Stimulated activated CD4-positive, alpha-beta T cell treated with anti-CD3 and anti-CD28 coated beads, Interleukin-1b, Interleukin-23, amount 100 ng/mL, for 4 hours (primary cell): ENCODE results near the gene SPRED1.

ENCODE experiments used
- DNase-seq, 2 donors: peaks; one replicate each; pipeline ENCODE4 v3.0.0-alpha.2; 2020; ENCODE audit warnings: low read depth in 2 of 2

The SPRED1 gene

GRCh38 chr15:38354315-38354929 lies 101.8 kb downstream of the SPRED1 start:
- DNase-seq, result peak; percentile 23 to 31

DNA sequence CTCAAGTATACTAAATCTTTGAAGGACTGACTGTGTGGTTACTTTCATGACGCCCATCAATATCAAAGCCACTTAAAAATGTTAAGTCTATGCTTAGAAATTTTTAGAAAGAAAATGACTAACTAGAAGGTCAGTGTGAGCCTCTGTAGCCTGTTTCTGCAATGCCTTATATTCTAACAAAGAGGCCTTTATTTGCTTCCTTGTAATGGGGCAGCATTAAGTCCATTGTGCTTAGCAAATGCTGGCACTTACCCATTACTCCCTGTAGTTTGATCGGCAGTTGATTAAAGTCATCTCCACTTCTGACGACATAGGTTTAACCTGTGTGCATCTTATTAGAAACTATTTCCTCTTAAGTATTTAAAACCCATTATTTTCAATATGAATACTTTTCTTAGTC lies 109.7 kb downstream of the SPRED1 start:
- DNase-seq, result no peak

DNA sequence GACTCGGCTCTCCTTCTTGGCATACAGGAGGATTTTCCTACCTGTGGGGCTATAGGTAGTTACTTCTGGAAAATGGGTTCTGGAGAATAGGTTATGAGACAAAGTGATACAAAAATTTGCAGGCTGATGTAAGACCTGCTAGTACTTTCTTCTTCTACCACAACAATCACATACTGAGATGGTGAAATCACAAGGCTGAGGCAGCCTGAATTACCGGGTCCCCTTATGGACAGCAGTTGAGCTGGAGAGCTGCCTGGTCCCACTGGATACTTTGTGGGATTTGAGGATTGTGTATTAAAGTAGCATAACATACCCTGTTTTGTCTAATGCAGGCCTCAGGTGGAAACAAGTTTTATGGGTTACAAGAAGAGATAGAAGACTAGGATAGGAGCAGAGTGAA lies 114.8 kb downstream of the SPRED1 start:
- no peak for DNase-seq

DNA sequence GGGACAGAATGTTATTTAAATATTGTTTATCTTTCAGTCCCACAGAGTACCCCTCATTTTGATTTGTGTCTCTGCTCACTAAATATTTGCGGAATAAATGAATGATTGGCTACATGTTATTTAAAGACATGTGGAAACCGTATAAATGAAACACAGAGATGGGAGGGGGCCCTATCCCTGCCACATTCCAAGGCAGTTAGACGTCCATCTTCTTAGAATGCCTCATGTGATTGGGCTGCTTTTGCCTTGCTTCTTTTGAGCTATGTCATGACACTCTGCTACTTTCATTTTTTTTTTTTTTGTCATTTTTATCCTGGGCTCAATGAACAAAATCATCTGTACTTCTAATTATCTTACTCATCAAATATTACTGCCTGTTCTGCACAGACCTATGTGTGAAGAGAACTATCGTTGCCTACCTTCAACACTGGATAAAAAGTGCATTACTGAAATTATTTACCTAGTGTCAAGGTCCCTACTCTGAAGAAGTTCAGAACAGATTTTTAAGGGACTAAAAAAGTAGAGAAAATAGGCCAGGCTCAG lies 117.4 kb downstream of the SPRED1 start:
- no peak for DNase-seq

DNA sequence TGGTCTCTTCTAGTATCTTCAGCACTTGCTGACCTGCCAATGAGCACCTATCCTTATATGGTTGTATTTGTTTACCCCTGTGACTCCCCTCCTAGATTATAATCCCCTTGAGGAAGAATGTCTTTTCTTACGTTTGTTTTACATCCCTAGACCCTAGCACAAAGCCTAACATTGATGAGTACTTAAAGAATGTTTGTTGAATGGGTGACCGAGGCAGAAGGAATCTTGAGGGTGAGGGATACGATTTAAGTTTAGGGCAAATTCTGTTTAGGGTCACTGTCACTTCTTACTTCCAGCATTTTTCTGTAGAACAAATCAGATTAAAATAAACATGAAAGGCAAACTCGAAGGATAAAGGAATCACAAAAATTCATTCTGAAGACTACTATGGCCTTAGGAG lies 120.4 kb downstream of the SPRED1 start:
- DNase-seq, result no peak

DNA sequence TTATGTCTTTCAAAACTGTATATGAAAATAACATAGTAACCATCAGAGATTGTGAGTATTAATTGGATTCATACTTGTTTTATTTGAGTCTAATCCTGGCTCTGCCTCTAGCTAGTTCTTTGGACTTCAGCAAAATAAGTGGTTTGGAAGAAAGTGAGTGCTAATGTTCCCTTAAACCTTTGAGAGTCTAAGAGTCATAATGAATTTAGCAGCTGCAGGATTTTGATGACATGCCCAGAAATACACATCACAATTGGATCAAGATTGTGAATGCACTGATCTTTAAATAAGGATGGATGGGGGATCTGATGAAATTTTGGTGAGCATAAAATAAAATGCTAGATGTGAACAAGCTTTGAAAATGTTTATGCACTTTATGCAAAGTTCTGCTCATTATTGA lies 121.4 kb downstream of the SPRED1 start:
- DNase-seq, result no peak

DNA sequence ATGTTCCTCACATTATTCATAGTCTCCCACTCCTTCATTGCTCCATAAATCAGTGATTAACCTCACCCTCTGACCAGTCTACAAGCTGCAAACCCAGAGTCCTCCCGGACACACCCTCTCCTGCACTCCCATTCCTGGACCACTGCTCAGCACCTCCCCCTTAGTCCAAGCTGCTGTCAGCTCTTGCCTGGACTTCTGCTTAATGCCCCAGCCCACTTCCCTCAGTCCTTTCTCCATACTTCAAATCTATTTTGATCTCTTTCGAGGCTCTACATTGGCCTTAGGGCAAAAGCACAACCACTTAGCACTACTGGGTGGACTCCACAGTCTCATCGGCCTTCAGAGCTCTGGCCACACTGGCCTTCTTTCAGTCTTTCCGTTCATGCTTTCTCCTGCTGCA lies 121.9 kb downstream of the SPRED1 start:
- DNase-seq, result no peak

- DNase-seq, result no peak
Observed at GRCh38 chr15:38376081-38376480, 123.4 kb downstream of the SPRED1 start.

- no peak for DNase-seq
Observed at GRCh38 chr15:38377636-38378035, 125.0 kb downstream of the SPRED1 start.

DNA sequence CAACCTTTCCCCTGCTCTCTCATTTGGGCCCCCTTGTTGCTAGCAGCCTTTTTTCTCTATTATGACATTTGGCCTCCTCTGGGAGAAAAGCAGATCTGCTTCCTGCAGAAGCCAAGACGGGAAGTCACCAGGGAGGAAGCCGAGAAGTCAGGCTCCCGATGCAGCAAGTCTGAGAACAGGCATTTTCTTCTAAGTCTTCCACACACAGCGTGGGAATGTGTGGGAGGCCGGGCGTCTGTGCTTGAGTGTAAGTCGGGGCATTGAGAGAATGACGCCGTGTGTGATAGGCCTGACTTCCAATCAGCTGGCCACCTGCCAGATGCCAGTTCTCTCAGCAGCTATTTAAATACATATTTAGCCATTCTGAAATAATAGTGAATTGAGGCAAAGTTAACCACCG lies 125.5 kb downstream of the SPRED1 start:
- no peak for DNase-seq

GRCh38 chr15:38389924-38390542 lies 137.4 kb downstream of the SPRED1 start:
- peak; percentile 46 for DNase-seq

GRCh38 chr15:38391191-38391590 lies 138.6 kb downstream of the SPRED1 start:
- DNase-seq, result no peak

DNA sequence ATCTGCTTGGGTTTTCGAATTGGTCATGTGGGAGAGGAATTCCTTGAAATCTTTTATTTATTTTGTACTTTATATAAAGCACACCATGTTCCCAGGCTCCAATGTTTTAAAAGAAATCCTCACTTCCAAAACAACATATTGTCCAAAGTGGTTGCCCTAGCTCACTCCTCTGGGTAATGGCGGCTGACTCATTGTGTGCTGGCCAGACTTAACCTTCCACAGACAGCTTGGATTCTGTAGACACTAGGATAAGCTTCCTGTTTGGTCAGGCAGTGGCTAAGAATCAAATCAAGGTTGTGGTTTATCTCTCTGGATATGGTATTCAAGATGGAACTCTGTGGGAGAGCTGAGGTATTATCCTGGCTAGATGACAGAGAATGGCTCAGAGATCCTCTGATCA lies 145.5 kb downstream of the SPRED1 start:
- DNase-seq, result no peak

- no peak for DNase-seq
Observed at GRCh38 chr15:38401106-38401505, 148.5 kb downstream of the SPRED1 start.

DNA sequence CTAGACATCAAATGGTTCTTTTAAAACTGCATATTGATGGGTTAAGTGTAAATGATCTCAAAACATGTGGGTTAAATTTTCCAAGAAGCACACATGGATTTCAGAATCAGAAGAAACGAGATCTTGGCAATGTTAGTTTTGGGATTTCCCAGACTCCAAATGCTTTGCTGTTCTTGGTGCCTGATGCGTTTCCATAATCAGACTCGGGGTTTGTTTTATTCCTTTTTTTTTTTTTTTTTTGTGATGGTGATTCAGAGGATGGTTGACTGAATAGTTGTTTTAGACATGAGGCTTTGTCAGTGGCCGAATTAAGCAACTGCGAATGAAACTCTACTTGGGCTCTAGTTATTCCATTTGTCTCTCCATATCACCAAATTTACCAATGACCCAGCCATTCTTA lies 149.1 kb downstream of the SPRED1 start:
- DNase-seq, result no peak

DNA sequence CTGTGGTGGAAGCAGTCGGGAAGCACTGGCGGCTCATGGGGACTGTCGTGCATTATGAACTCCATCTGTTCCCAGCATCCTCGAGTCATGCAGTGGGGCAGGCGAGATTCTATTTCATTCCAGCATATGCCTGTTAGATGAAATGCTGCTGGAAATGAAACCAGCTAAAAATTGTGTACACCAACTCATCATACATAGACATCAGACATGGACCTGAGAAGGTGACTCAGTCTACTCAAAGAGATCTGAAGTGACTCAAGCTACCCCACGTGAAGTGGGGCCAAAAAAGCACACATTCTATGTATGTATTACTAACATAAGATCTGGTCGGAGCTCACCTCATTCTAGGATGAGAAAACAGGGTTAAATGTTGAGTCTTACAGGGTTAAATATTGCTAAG lies 153.8 kb downstream of the SPRED1 start:
- DNase-seq, result no peak
